Measurements from ENCODE around the gene NPSR1.

The NPSR1 gene

GRCh38 chr7:34823650-34824258 is 165.7 kb downstream of the NPSR1 start:
- Histone ChIP-seq H3K4me3 (ENCODE audit: low read length in 2 of 2) (no peak overlapping the region), H3K4me1 (ENCODE audit: control insufficient read depth in 2 of 2, insufficient read depth in 2 of 2, low read length in 2 of 2) (no peaks in the 10 kb centered on the region), H3K9ac (ENCODE audit: low read depth in 1 of 2, low read length in 2 of 2) (no peak overlapping the region), H3K36me3 (ENCODE audit: control insufficient read depth in 2 of 2, insufficient read depth in 2 of 2, low read length in 2 of 2) (no peaks in the 10 kb centered on the region), H3K27ac (ENCODE audit: low read depth in 2 of 2, low read length in 2 of 2) (no peak overlapping the region), H3K9me3 (ENCODE audit: control insufficient read depth in 2 of 2, low read length in 2 of 2) (no peaks in the 10 kb centered on the region), H3K27me3 (ENCODE audit: control insufficient read depth in 2 of 2, insufficient read depth in 2 of 2, low read length in 2 of 2) (no peaks in the 10 kb centered on the region)

DNA sequence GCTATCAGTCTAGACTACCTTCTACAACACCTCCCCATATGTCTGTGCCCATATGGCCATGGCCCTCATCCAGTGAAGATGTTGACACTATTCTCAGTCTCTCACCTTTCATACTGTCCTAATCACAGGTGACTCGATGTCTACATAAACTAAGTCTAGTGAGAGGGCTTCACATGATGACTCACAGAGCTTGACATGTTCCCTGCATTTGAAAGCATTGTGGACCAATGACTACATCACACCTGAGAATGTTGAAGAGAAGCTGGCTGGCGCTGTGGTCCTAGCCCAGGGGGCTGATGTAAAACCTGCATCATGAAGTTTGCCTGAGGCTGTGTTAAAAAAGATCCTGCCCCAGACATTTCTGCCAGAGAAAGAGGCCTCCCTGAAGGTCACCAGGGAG is 167.2 kb downstream of the NPSR1 start:
- Histone ChIP-seq H3K27me3 (ENCODE audit: control insufficient read depth in 2 of 2, insufficient read depth in 2 of 2, low read length in 2 of 2) (no peaks in the 10 kb centered on the region), H3K4me3 (ENCODE audit: low read length in 2 of 2) (no peak overlapping the region), H3K4me1 (ENCODE audit: control insufficient read depth in 2 of 2, insufficient read depth in 2 of 2, low read length in 2 of 2) (no peaks in the 10 kb centered on the region), H3K9me3 (ENCODE audit: control insufficient read depth in 2 of 2, low read length in 2 of 2) (no peaks in the 10 kb centered on the region), H3K9ac (ENCODE audit: low read depth in 1 of 2, low read length in 2 of 2) (no peak overlapping the region), H3K27ac (ENCODE audit: low read depth in 2 of 2, low read length in 2 of 2) (no peak overlapping the region), H3K36me3 (ENCODE audit: control insufficient read depth in 2 of 2, insufficient read depth in 2 of 2, low read length in 2 of 2) (no peaks in the 10 kb centered on the region)

DNA sequence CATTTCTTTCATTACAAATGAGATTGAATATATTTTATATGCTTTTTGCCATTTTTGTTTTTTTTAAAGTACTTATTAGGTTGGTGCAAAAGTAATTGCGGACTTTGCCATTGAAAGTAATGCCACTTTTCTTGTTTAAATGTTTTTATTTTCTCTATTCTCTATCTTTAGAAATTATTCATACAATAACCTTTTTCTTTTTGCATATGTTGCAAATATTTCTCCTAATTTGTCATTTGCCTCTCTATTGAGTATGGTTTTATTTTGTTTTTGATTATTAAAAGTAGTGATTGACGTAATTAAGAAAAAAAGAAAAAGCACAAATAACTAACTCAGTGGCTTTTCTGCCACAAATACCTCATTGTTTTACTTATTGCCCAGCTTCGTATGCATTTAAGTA is 172.4 kb downstream of the NPSR1 start:
- H3K4me3 ChIP-seq (ENCODE audit: low read length in 2 of 2) = no peak overlapping the region
- H3K9me3 ChIP-seq (ENCODE audit: control insufficient read depth in 2 of 2, low read length in 2 of 2) = no peaks in the 10 kb centered on the region
- H3K27me3 ChIP-seq (ENCODE audit: control insufficient read depth in 2 of 2, insufficient read depth in 2 of 2, low read length in 2 of 2) = no peaks in the 10 kb centered on the region
- H3K9ac ChIP-seq (ENCODE audit: low read depth in 1 of 2, low read length in 2 of 2) = no peak overlapping the region
- H3K4me1 ChIP-seq (ENCODE audit: control insufficient read depth in 2 of 2, insufficient read depth in 2 of 2, low read length in 2 of 2) = no peaks in the 10 kb centered on the region
- no peaks in the 10 kb centered on the region for H3K36me3 ChIP-seq (ENCODE audit: control insufficient read depth in 2 of 2, insufficient read depth in 2 of 2, low read length in 2 of 2)
- no peak overlapping the region for H3K27ac ChIP-seq (ENCODE audit: low read depth in 2 of 2, low read length in 2 of 2)

DNA sequence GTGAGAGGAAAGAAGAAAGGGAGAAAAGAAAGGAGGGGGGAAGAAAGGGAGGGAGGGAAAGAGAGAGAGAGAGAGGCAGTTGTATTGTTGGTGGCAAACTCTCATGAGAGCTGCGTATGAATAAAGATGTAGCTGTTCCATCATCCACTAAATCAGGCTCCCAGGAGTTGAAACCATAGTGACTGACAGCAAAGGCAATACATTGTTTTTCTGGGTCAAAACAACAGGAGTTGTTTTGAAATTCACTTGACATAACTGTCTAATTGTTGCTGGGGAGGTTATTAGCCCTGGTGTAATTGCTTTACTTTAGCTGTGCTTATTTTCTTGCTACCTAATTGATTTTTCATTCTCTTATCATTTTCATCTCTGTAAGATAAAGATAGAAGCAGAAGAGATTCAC is 173.4 kb downstream of the NPSR1 start:
- no peaks in the 10 kb centered on the region for H3K9me3 ChIP-seq (ENCODE audit: control insufficient read depth in 2 of 2, low read length in 2 of 2)
- no peak overlapping the region for H3K27ac ChIP-seq (ENCODE audit: low read depth in 2 of 2, low read length in 2 of 2)
- no peaks in the 10 kb centered on the region for H3K4me1 ChIP-seq (ENCODE audit: control insufficient read depth in 2 of 2, insufficient read depth in 2 of 2, low read length in 2 of 2)
- no peaks in the 10 kb centered on the region for H3K27me3 ChIP-seq (ENCODE audit: control insufficient read depth in 2 of 2, insufficient read depth in 2 of 2, low read length in 2 of 2)
- no peak overlapping the region for H3K4me3 ChIP-seq (ENCODE audit: low read length in 2 of 2)
- H3K36me3 ChIP-seq (ENCODE audit: control insufficient read depth in 2 of 2, insufficient read depth in 2 of 2, low read length in 2 of 2) = no peaks in the 10 kb centered on the region
- no peak overlapping the region for H3K9ac ChIP-seq (ENCODE audit: low read depth in 1 of 2, low read length in 2 of 2)

DNA sequence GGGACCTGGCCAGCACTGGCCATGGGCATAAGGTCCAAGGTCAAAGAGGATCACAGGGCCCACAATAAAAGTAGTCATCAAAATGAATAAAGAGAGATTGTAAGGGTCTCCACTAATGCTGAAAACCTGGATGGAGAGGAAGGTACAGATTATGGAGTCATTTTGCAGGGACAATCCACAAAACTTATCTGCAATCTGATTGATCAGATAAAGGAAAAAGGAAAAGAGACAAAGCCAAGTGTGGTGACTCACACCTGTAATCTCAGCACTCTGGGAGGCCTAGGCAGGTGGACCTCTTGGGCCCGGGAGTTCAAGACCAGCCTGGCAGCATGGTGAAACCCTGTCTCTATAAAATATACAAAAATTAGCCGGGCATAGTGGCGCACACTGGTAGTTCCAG is 174.0 kb downstream of the NPSR1 start:
- Histone ChIP-seq H3K4me3 (ENCODE audit: low read length in 2 of 2) (no peak overlapping the region), H3K9me3 (ENCODE audit: control insufficient read depth in 2 of 2, low read length in 2 of 2) (no peaks in the 10 kb centered on the region), H3K27ac (ENCODE audit: low read depth in 2 of 2, low read length in 2 of 2) (no peak overlapping the region), H3K36me3 (ENCODE audit: control insufficient read depth in 2 of 2, insufficient read depth in 2 of 2, low read length in 2 of 2) (no peaks in the 10 kb centered on the region), H3K27me3 (ENCODE audit: control insufficient read depth in 2 of 2, insufficient read depth in 2 of 2, low read length in 2 of 2) (no peaks in the 10 kb centered on the region), H3K4me1 (ENCODE audit: control insufficient read depth in 2 of 2, insufficient read depth in 2 of 2, low read length in 2 of 2) (no peaks in the 10 kb centered on the region), H3K9ac (ENCODE audit: low read depth in 1 of 2, low read length in 2 of 2) (no peak overlapping the region)

GRCh38 chr7:34835901-34836600 is 178.0 kb downstream of the NPSR1 start:
- no peaks in the 10 kb centered on the region for H3K4me1 ChIP-seq (ENCODE audit: control insufficient read depth in 2 of 2, insufficient read depth in 2 of 2, low read length in 2 of 2)
- no peaks in the 10 kb centered on the region for H3K36me3 ChIP-seq (ENCODE audit: control insufficient read depth in 2 of 2, insufficient read depth in 2 of 2, low read length in 2 of 2)
- no peak overlapping the region for H3K9ac ChIP-seq (ENCODE audit: low read depth in 1 of 2, low read length in 2 of 2)
- no peak overlapping the region for H3K27ac ChIP-seq (ENCODE audit: low read depth in 2 of 2, low read length in 2 of 2)
- H3K27me3 ChIP-seq (ENCODE audit: control insufficient read depth in 2 of 2, insufficient read depth in 2 of 2, low read length in 2 of 2) = no peaks in the 10 kb centered on the region
- no peaks in the 10 kb centered on the region for H3K9me3 ChIP-seq (ENCODE audit: control insufficient read depth in 2 of 2, low read length in 2 of 2)
- H3K4me3 ChIP-seq (ENCODE audit: low read length in 2 of 2) = no peak overlapping the region

GRCh38 chr7:34837316-34837715 is 179.3 kb downstream of the NPSR1 start:
- H3K9me3 ChIP-seq (ENCODE audit: control insufficient read depth in 2 of 2, low read length in 2 of 2) = no peaks in the 10 kb centered on the region
- H3K36me3 ChIP-seq (ENCODE audit: control insufficient read depth in 2 of 2, insufficient read depth in 2 of 2, low read length in 2 of 2) = no peaks in the 10 kb centered on the region
- H3K4me3 ChIP-seq (ENCODE audit: low read length in 2 of 2) = no peak overlapping the region
- H3K4me1 ChIP-seq (ENCODE audit: control insufficient read depth in 2 of 2, insufficient read depth in 2 of 2, low read length in 2 of 2) = no peaks in the 10 kb centered on the region
- no peak overlapping the region for H3K27ac ChIP-seq (ENCODE audit: low read depth in 2 of 2, low read length in 2 of 2)
- no peak overlapping the region for H3K9ac ChIP-seq (ENCODE audit: low read depth in 1 of 2, low read length in 2 of 2)
- no peaks in the 10 kb centered on the region for H3K27me3 ChIP-seq (ENCODE audit: control insufficient read depth in 2 of 2, insufficient read depth in 2 of 2, low read length in 2 of 2)

DNA sequence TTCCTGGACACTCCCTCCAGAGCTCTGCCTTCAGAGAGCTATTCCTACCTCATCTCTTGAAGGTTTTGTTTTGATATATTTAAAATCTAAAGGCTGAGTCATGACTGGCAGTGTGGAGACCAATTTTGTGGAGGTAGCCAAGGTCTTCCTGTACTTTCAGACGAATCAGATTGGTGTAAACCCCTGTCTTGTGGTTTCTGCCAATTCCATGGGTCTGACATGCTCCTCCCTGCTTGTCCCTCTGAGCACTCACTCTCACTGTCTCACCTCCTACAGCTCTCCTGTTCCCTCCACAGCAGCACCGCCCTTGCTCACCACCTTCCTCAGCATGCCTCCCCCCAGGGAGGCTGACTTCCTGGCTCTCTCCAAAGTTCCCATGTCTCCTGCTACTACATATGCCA is 179.8 kb downstream of the NPSR1 start:
- H3K4me3 ChIP-seq (ENCODE audit: low read length in 2 of 2) = no peak overlapping the region
- no peaks in the 10 kb centered on the region for H3K36me3 ChIP-seq (ENCODE audit: control insufficient read depth in 2 of 2, insufficient read depth in 2 of 2, low read length in 2 of 2)
- no peak overlapping the region for H3K27ac ChIP-seq (ENCODE audit: low read depth in 2 of 2, low read length in 2 of 2)
- no peak overlapping the region for H3K9ac ChIP-seq (ENCODE audit: low read depth in 1 of 2, low read length in 2 of 2)
- H3K4me1 ChIP-seq (ENCODE audit: control insufficient read depth in 2 of 2, insufficient read depth in 2 of 2, low read length in 2 of 2) = no peaks in the 10 kb centered on the region
- H3K27me3 ChIP-seq (ENCODE audit: control insufficient read depth in 2 of 2, insufficient read depth in 2 of 2, low read length in 2 of 2) = no peaks in the 10 kb centered on the region
- no peaks in the 10 kb centered on the region for H3K9me3 ChIP-seq (ENCODE audit: control insufficient read depth in 2 of 2, low read length in 2 of 2)

- no peaks in the 10 kb centered on the region for H3K27me3 ChIP-seq (ENCODE audit: control insufficient read depth in 2 of 2, insufficient read depth in 2 of 2, low read length in 2 of 2)
- no peaks in the 10 kb centered on the region for H3K9me3 ChIP-seq (ENCODE audit: control insufficient read depth in 2 of 2, low read length in 2 of 2)
- H3K9ac ChIP-seq (ENCODE audit: low read depth in 1 of 2, low read length in 2 of 2) = no peak overlapping the region
- H3K36me3 ChIP-seq (ENCODE audit: control insufficient read depth in 2 of 2, insufficient read depth in 2 of 2, low read length in 2 of 2) = no peaks in the 10 kb centered on the region
- no peak overlapping the region for H3K4me3 ChIP-seq (ENCODE audit: low read length in 2 of 2)
- no peak overlapping the region for H3K27ac ChIP-seq (ENCODE audit: low read depth in 2 of 2, low read length in 2 of 2)
- no peaks in the 10 kb centered on the region for H3K4me1 ChIP-seq (ENCODE audit: control insufficient read depth in 2 of 2, insufficient read depth in 2 of 2, low read length in 2 of 2)
Measured at GRCh38 chr7:34838329-34838728, 180.3 kb downstream of the NPSR1 start.

DNA sequence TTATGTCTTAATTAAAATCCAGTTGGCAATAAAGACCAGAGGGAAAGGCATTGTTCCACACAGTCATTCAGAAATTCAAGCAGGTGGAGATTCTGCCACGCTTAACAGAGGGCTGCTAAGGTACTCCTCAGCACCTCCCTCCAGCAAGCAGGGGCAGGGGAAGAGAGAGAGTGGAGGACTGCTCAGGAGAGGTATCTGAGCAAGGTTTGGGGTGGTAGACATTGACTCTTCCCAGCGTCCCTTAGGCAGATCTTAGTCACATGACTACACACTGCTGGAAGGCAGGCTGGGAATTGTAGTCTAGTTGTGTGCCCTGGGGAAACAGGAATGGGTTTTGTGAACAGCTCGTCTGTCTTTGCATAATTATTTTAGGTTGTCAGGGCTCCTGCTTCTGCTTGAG is 181.6 kb downstream of the NPSR1 start:
- no peak overlapping the region for H3K9ac ChIP-seq (ENCODE audit: low read depth in 1 of 2, low read length in 2 of 2)
- H3K4me1 ChIP-seq (ENCODE audit: control insufficient read depth in 2 of 2, insufficient read depth in 2 of 2, low read length in 2 of 2) = no peaks in the 10 kb centered on the region
- H3K9me3 ChIP-seq (ENCODE audit: control insufficient read depth in 2 of 2, low read length in 2 of 2) = no peaks in the 10 kb centered on the region
- no peaks in the 10 kb centered on the region for H3K27me3 ChIP-seq (ENCODE audit: control insufficient read depth in 2 of 2, insufficient read depth in 2 of 2, low read length in 2 of 2)
- no peak overlapping the region for H3K4me3 ChIP-seq (ENCODE audit: low read length in 2 of 2)
- no peak overlapping the region for H3K27ac ChIP-seq (ENCODE audit: low read depth in 2 of 2, low read length in 2 of 2)
- H3K36me3 ChIP-seq (ENCODE audit: control insufficient read depth in 2 of 2, insufficient read depth in 2 of 2, low read length in 2 of 2) = no peaks in the 10 kb centered on the region

Data from mucosa of rectum (tissue), 2 donors.